Anterior cingulate cortex (tissue), 58 donors: ENCODE results near the gene EIF4H.
A peak's percentile ranks its signal among the peaks of the same experiment; 100 is the strongest.
"Not testable (repeated sequence)": the region's sequence is repeated elsewhere in the genome, so short reads cannot be mapped to it uniquely, and the experiment has no call there.

Source experiments
- DNase-seq, 58 donors: peaks; one replicate each; lab custom pipeline; 2025; lab: John Stamatoyannopoulos, UW

EIF4H gene

GRCh38 chr7:74222851-74223710, 48.9 kb downstream of the EIF4H start:
- no peak for DNase-seq

- DNase-seq: no peak
Measured at GRCh38 chr7:74223711-74224510, 49.8 kb downstream of the EIF4H start.

- DNase-seq: no peak
Measured at GRCh38 chr7:74224511-74224832, 50.3 kb downstream of the EIF4H start.

- DNase-seq: not testable (repeated sequence)
Measured at GRCh38 chr7:74224907-74225306, 50.8 kb downstream of the EIF4H start.

GRCh38 chr7:74225400-74225799, 51.2 kb downstream of the EIF4H start:
- DNase-seq: no peak

- peak in 11 of 58 donors; percentile 5 to 33 (median 14) for DNase-seq
Measured at GRCh38 chr7:74226633-74227032, 52.5 kb downstream of the EIF4H start.

- DNase-seq: no peak
Measured at GRCh38 chr7:74228951-74229900, 55.1 kb downstream of the EIF4H start.

GRCh38 chr7:74230446-74231231, 56.5 kb downstream of the EIF4H start:
- DNase-seq: peak in 1 of 58 donors; percentile 5

GRCh38 chr7:74231232-74231590, 57.1 kb downstream of the EIF4H start:
- peak in 1 of 58 donors; percentile 3 for DNase-seq

- no peak for DNase-seq
Measured at GRCh38 chr7:74233655-74234285, 59.6 kb downstream of the EIF4H start.

- DNase-seq: no peak
Measured at GRCh38 chr7:74235518-74236268, 61.5 kb downstream of the EIF4H start.

- DNase-seq: no peak
Measured at GRCh38 chr7:74236284-74236683, 62.1 kb downstream of the EIF4H start.

GRCh38 chr7:74240482-74240881, 66.3 kb downstream of the EIF4H start:
- no peak for DNase-seq

- no peak for DNase-seq
Measured at GRCh38 chr7:74242122-74242443, 67.9 kb downstream of the EIF4H start.

GRCh38 chr7:74246497-74246896, 72.3 kb downstream of the EIF4H start:
- DNase-seq: no peak
